Endothelial cell of umbilical vein (primary cell): ENCODE data around the gene ETS1. TPM values are rescaled to one million over a fixed set of nuclear protein-coding genes. Genes with fewer than 3 reads are reported as not detected.

Source experiments
- BruUV-seq: library from RNA; stranded (reverse); fragments of 400-500 nt; replicated peaks from 2 replicates; lab custom pipeline; 2021; lab: Mats Ljungman, UMichigan
- CTCF ChIA-PET: fragments of 300-600, 350-600 bp; sonication (Branson Sonifier 250); formaldehyde crosslinking; loops from one replicate; lab custom pipeline; 2021; ENCODE audit warnings: antibody characterized with exemption, inconsistent platforms; lab: Charles Lee
- POLR2A ChIA-PET: fragments of 300-600, 350-600 bp; sonication (Branson Sonifier 250); formaldehyde crosslinking; loops from one replicate; lab custom pipeline; 2021; ENCODE audit warnings: antibody characterized with exemption, inconsistent platforms; lab: Charles Lee
- DNase-seq: peaks from one replicate; pipeline ENCODE4 v3.0.0-alpha.2; 2011; ENCODE audit warnings: low read depth, low spot score
- FAIRE-seq: peaks from 2 replicates; lab custom pipeline; 2011; peaks lifted over from hg19 to GRCh38; lab: Jason Lieb, UNC
- H2AFZ ChIP-seq: 2 replicates; pipeline ENCODE4 v1.6.0; 2012; ENCODE audit warnings: low read depth, low read length, control low read depth, inconsistent platforms
- H3K27ac ChIP-seq: 2 replicates; pipeline ENCODE4 v1.5.1; 2011; ENCODE audit warnings: low read depth, mild to moderate bottlenecking, control low read depth, low read length, moderate library complexity; ENCODE audit not compliant: insufficient read depth
- H3K27me3 ChIP-seq, 2 experiments: 2 replicates each; pipeline versions ENCODE4 v1.6.0 to v1.6.1; 2011; ENCODE audit warnings: low read length in 2 of 2, mixed read lengths in 1 of 2; ENCODE audit not compliant: control insufficient read depth in 2 of 2, insufficient read depth in 2 of 2
- H3K36me3 ChIP-seq, 2 experiments: 2 replicates in 1 of 2; 3 replicates in 1 of 2; pipeline ENCODE4 v1.5.1; 2011; ENCODE audit warnings: low read length in 2 of 2, mild to moderate bottlenecking in 1 of 2, moderate library complexity in 1 of 2; ENCODE audit not compliant: control insufficient read depth in 2 of 2, insufficient read depth in 2 of 2; ENCODE audit errors: extremely low read depth in 1 of 2
- H3K4me1 ChIP-seq: 3 replicates; pipeline ENCODE4 v1.5.1; 2011; ENCODE audit warnings: mild to moderate bottlenecking, low read length; ENCODE audit not compliant: control insufficient read depth, insufficient read depth; ENCODE audit errors: extremely low read depth
- H3K4me2 ChIP-seq: 2 replicates; pipeline ENCODE4 v1.6.1; 2011; ENCODE audit warnings: low read length, control low read depth, mixed read lengths; ENCODE audit not compliant: insufficient read depth
- H3K4me3 ChIP-seq, 3 experiments: fragments of 200-600 bp in 1 of 3; sonication (generic), shearing (Covaris generic) in 1 of 3; replicated peaks in 1 of 3; 2 replicates each; pipeline ENCODE4 v1.5.1; 2011 to 2016; ENCODE audit warnings: control low read depth in 3 of 3, low read length in 3 of 3, mild to moderate bottlenecking in 2 of 3, inconsistent platforms in 1 of 3, low read depth in 1 of 3, moderate library complexity in 1 of 3; ENCODE audit not compliant: insufficient read depth in 1 of 3
- H3K79me2 ChIP-seq: 2 replicates; pipeline ENCODE4 v1.6.0; 2012; ENCODE audit warnings: low read length, inconsistent platforms; ENCODE audit not compliant: control insufficient read depth, insufficient read depth
- H3K9ac ChIP-seq: replicated peaks from 2 replicates; pipeline ENCODE3; 2011; ENCODE audit warnings: low read length, control low read depth; ENCODE audit not compliant: insufficient read depth; ENCODE audit errors: extremely low read depth
- H3K9me1 ChIP-seq: replicated peaks from 3 replicates; pipeline ENCODE4 v1.6.0; 2011; ENCODE audit warnings: mild to moderate bottlenecking, low read length; ENCODE audit not compliant: control insufficient read depth, insufficient read depth; ENCODE audit errors: extremely low read depth
- H3K9me3 ChIP-seq: replicated peaks from 2 replicates; pipeline ENCODE4 v1.5.1; 2012; ENCODE audit warnings: low read length, inconsistent platforms; ENCODE audit not compliant: control insufficient read depth, insufficient read depth
- H4K20me1 ChIP-seq: replicated peaks from 2 replicates; pipeline ENCODE3; 2011; ENCODE audit warnings: mild to moderate bottlenecking, low read length; ENCODE audit not compliant: control insufficient read depth, insufficient read depth; ENCODE audit errors: extremely low read depth
- EZH2 ChIP-seq: IDR thresholded peaks from 2 replicates; pipeline ENCODE4 v1.6.1; 2012; ENCODE audit warnings: borderline replicate concordance, low read depth, mild to moderate bottlenecking, moderate library complexity, low read length, inconsistent platforms; ENCODE audit not compliant: severe bottlenecking
- FOS ChIP-seq: IDR thresholded peaks from 2 replicates; pipeline ENCODE4 v1.6.1; 2011; ENCODE audit warnings: mild to moderate bottlenecking, low read length, moderate library complexity, borderline replicate concordance; ENCODE audit not compliant: insufficient read depth
- GATA2 ChIP-seq: IDR thresholded peaks from 2 replicates; pipeline ENCODE4 v1.7.0; 2011; ENCODE audit warnings: low read depth, mild to moderate bottlenecking, moderate library complexity, mixed read lengths, low read length; ENCODE audit not compliant: insufficient read length, insufficient read depth
- JUN ChIP-seq: IDR thresholded peaks from 2 replicates; pipeline ENCODE4 v1.6.1; 2011; ENCODE audit warnings: borderline replicate concordance, low read depth; ENCODE audit not compliant: insufficient read length, insufficient read depth
- MYC ChIP-seq: IDR thresholded peaks from one replicate; pipeline ENCODE4 v1.6.1; 2011; ENCODE audit warnings: mild to moderate bottlenecking, low read depth, low read length
- POLR2A ChIP-seq: IDR thresholded peaks from 2 replicates; pipeline ENCODE4 v1.6.1; 2012; ENCODE audit warnings: low read depth, mild to moderate bottlenecking, control low read depth, low read length
- POLR2AphosphoS5 ChIP-seq: IDR thresholded peaks from 2 replicates; pipeline ENCODE4 v1.6.1; 2012; ENCODE audit warnings: low read depth, mild to moderate bottlenecking, control low read depth, low read length, moderate library complexity; ENCODE audit not compliant: insufficient read depth
- dilution Hi-C: fragments of 300-500 bp; cut with MboI; formaldehyde crosslinking; loops from one replicate; pipeline ENCODE4 v1.15.0; 2019; ENCODE audit warnings: low sequenced_read_pairs; ENCODE audit not compliant: extremely low pct_ligation_motif_present
- intact Hi-C: fragments of 100-400 bp; cut with micrococcal nuclease; formaldehyde crosslinking; loops from one replicate; pipeline ENCODE4 v1.10.0; 2022
- polyA plus RNA-seq, 4 experiments: library from polyadenylated mRNA; depleted of rRNA in 3 of 4; stranded (reverse) in 3 of 4; unstranded in 1 of 4; fragments of >200 nt; gene quantifications; 2 replicates each; pipeline versions ENCODE4 v1.2.1 to v1.2.3, GENCODE V29; 2011 to 2012; ENCODE audit warnings: missing spikeins in 1 of 4
- total RNA-seq: library from RNA; stranded (reverse); gene quantifications from 2 replicates; pipeline ENCODE4 v1.2.3, GENCODE V29; 2021
- TF ChIP-seq, protein P1 (sequence below): IDR thresholded peaks from 2 replicates; pipeline ENCODE4 v1.6.1; 2011; ENCODE audit not compliant: insufficient read depth, insufficient read length
- TF ChIP-seq, protein P2 (sequence below), 2 donors: IDR thresholded peaks; 1 replicate in 1 of 2; 2 replicates in 1 of 2; pipeline ENCODE4 v1.5.1; 2011; ENCODE audit warnings: low read length in 2 of 2, mild to moderate bottlenecking in 2 of 2, moderate library complexity in 2 of 2, control low read depth in 1 of 2, inconsistent platforms in 1 of 2, low read depth in 1 of 2; ENCODE audit not compliant: insufficient read depth in 1 of 2; ENCODE audit errors: extremely low read depth in 1 of 2

Gene ETS1
- total and polyA plus RNA-seq, 2 donors (not counting 3 experiments of a cell fraction or from before 2014, with no cell fraction given): 34.2 to 115 TPM

DNA sequence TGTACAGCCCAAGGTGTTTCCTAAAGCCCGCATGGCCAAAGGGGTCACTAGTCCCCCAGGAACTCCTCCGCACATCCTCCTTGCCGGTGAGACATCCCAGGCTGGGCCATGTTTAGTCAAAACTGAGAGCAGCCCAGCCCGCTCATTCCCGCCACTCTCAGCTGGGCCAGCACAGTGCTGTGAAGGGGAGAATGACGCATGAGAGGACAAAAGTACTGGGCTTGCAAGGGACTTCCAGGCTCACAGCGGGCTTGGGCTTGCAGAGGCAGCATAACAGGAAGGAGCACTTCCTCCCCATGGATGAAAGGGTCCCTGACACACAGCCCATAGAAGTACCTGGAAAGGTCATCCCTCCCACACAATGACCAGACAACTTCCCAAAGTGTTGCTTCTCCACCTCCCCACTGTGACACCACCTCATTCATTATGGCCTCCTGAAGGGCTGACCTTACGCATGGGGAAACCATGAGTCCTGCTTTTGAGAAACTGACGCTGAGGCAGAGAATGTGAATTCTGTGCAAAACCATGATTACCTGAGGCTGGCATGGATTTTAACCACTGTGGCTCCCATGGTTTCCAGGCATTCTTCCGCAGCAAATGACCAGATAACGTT lies 19.1 kb downstream of the ETS1 start:
- dilution Hi-C loops (no loop called here), intact Hi-C loops (no loop called here)
- no peak overlapping the region for H3K27ac ChIP-seq
- no peak overlapping the region for H3K4me2 ChIP-seq
- H3K79me2 ChIP-seq: no peaks in the 10 kb centered on the region
- FAIRE-seq (peak; percentile 56), DNase-seq (no peak)
- CTCF ChIA-PET: no interaction called here
- no peaks in the 10 kb centered on the region for H3K9me3 ChIP-seq
- H2AFZ ChIP-seq: no peak overlapping the region
- no peaks in the 10 kb centered on the region for H3K36me3 ChIP-seq
- TF ChIP-seq, protein P1, sequence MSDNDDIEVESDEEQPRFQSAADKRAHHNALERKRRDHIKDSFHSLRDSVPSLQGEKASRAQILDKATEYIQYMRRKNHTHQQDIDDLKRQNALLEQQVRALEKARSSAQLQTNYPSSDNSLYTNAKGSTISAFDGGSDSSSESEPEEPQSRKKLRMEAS: no peak
- TF ChIP-seq POLR2AphosphoS5 (no peak), JUN (no peak), POLR2A (no peak), MYC (no peak), EZH2 (no peak), FOS (no peak), GATA2 (no peak)
- TF ChIP-seq, protein P2, sequence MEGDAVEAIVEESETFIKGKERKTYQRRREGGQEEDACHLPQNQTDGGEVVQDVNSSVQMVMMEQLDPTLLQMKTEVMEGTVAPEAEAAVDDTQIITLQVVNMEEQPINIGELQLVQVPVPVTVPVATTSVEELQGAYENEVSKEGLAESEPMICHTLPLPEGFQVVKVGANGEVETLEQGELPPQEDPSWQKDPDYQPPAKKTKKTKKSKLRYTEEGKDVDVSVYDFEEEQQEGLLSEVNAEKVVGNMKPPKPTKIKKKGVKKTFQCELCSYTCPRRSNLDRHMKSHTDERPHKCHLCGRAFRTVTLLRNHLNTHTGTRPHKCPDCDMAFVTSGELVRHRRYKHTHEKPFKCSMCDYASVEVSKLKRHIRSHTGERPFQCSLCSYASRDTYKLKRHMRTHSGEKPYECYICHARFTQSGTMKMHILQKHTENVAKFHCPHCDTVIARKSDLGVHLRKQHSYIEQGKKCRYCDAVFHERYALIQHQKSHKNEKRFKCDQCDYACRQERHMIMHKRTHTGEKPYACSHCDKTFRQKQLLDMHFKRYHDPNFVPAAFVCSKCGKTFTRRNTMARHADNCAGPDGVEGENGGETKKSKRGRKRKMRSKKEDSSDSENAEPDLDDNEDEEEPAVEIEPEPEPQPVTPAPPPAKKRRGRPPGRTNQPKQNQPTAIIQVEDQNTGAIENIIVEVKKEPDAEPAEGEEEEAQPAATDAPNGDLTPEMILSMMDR (IDR thresholded peaks at IDR 0.05; ENCODE audit: extremely low read depth in 1 of 2, insufficient read depth in 1 of 2, low read depth in 1 of 2, low read length in 2 of 2): no peak
- no peaks in the 10 kb centered on the region for H4K20me1 ChIP-seq
- POLR2A ChIA-PET: no interaction called here
- H3K9ac ChIP-seq: no peak overlapping the region
- H3K27me3 ChIP-seq: no peaks in the 10 kb centered on the region
- BruUV-seq: no TSS peak
- no peaks in the 10 kb centered on the region for H3K9me1 ChIP-seq
- H3K4me1 ChIP-seq: no peaks in the 10 kb centered on the region
- no peak overlapping the region for H3K4me3 ChIP-seq
